ENCODE data around the gene FAN1. TPM values are rescaled to one million over a fixed set of nuclear protein-coding genes. Genes with fewer than 3 reads are reported as not detected.

FAN1 gene
- 10.0 to 12.3 TPM (median 10.7 TPM) in 5 replicates for total RNA-seq (2022; extraction: Qiagen RNA extraction)

DNA sequence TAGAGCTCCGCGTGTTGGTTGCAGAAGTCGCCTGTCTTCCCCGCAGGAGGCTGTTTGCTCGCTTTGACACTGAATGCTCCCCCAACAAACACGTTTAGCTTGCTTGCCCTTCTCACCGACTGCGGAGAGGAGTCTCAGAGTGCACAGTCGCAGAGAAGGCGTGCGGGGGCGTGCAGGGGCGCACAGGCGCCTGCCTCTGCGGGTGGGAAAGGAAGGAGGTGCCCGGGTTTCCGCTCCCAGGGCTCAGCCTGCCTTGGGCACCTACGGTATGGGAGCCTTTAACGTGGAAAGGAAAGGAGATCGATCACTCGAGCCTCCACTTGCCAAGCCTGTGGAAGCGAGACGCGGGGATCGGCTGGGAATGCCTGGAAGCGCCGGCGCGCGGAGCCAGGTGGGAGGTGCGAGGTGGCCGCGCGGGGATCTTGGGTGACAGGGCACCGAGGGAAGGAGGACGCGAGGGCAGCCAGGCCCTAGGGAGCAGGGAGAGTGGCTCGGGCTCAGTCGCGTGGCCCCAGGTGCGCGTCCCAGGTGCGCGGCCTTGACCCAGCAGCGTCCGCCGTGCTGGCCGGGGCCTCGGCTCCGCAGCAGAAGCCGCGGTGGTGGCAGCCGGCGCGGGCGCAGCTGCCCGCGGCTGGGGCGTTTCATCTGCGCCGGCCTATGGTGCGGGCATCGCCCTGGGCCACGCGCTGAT, at the start of gene FAN1:
Gene FAN1 (plus strand): TSS at position 419 of the 691 bp plus-strand sequence. CDS start 749 bp downstream, outside the sequence.

DNA sequence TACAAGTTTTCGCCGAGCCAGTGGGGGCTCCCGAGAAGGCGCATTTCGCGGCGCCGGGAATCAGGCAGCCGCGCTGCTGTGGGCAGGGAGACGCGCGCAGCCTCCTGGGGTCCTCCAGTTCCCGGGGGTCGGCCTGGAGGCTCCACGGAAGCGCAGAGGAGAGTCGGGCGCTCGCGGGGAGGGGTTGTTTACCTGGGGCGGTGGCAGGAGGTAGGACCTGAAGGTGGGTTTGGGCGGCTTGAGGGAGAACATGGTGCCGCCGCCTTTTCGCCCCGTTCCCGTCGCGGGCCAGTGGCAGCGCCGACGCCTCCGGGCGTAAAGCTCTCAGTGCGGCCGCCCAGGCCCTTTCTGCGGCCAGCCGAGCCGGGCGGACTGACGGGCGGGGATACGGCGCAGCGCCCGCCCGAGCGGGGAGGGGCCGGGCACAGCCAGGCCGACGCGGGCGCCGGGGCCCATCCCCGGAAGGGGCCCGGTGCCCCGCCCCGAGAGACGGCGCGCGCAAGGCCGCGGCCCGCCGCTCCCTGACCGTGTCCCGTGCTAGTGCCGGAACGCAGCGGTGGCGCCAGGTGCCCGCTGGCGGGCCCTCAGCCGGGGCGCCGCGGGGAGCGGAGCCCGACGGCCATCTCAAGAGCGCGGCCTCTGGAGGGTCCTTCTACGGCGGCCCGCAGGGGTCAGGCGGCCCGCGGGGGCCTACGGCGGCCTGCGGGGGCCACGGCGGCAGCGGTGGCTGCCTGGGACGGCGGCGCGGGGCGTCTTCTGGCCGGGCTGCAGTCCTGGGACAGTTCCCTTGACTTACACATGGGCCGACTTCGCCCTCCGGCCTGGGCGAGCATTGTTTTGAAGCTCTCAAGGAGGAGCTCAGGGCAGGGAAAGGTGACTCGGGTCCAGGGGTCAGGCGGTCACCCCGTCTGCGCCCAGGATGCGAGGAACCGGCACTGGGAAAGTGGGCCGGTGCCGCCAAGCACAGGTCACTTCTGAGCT, 87.8 kb downstream of the FAN1 start, which contains the start of gene MTMR10:
Gene MTMR10 (minus strand): TSS at position 374 of the 981 bp plus-strand sequence. CDS start 122 bp downstream, at position 252.

Other genes starting within 250 kb of the FAN1 start
- gene MTMR10, start 87.7 kb downstream of the FAN1 start, total RNA-seq (2022; extraction: Qiagen RNA extraction) = 13.0 to 20.0 TPM (median 16.0 TPM) in 5 replicates
- not detected in 5 replicates for gene TRPM1, start 197.8 kb downstream of the FAN1 start, total RNA-seq (2022; extraction: Qiagen RNA extraction)

Data from A549 treated with AZD2906 at 1 μM for 4 hours (cell line).